ENCODE data around the gene DNPEP.
"Not testable (repeated sequence)": the region's sequence is repeated elsewhere in the genome, so short reads cannot be mapped to it uniquely, and the experiment has no call there.

The DNPEP gene

GRCh38 chr2:219399716-219400478, 12.2 kb upstream of the DNPEP start:
- DNase-seq = no peak

GRCh38 chr2:219398721-219399363, 11.1 kb upstream of the DNPEP start:
- no peak for DNase-seq

- DNase-seq = no peak
Observed at GRCh38 chr2:219396863-219397457, 9.2 kb upstream of the DNPEP start.

GRCh38 chr2:219395609-219396008, 7.9 kb upstream of the DNPEP start:
- DNase-seq = no peak

GRCh38 chr2:219395056-219395455, 7.3 kb upstream of the DNPEP start:
- DNase-seq = not testable (repeated sequence)

GRCh38 chr2:219392754-219393153, 5.0 kb upstream of the DNPEP start:
- DNase-seq = no peak

- DNase-seq = no peak
Observed at GRCh38 chr2:219388907-219389156, 1.1 kb upstream of the DNPEP start.

GRCh38 chr2:219388121-219388906, 602 bp upstream of the DNPEP start:
- peak; percentile 78 for DNase-seq

- no peak for DNase-seq
Observed at GRCh38 chr2:219386532-219387280, 1.0 kb downstream of the DNPEP start.

GRCh38 chr2:219385958-219386520, 1.7 kb downstream of the DNPEP start:
- no peak for DNase-seq

GRCh38 chr2:219384859-219385258, 2.9 kb downstream of the DNPEP start:
- no peak for DNase-seq

GRCh38 chr2:219384083-219384713, 3.5 kb downstream of the DNPEP start:
- DNase-seq = no peak

- no peak for DNase-seq
Observed at GRCh38 chr2:219381448-219381847, 6.3 kb downstream of the DNPEP start.

- DNase-seq = no peak
Observed at GRCh38 chr2:219380926-219381325, 6.8 kb downstream of the DNPEP start.

GRCh38 chr2:219378163-219378851, 9.4 kb downstream of the DNPEP start:
- no peak for DNase-seq

- no peak for DNase-seq
Observed at GRCh38 chr2:219369447-219369861, 18.3 kb downstream of the DNPEP start.

- DNase-seq = no peak
Observed at GRCh38 chr2:219368690-219369191, 19.0 kb downstream of the DNPEP start.

GRCh38 chr2:219362524-219363164, 25.1 kb downstream of the DNPEP start:
- no peak for DNase-seq

GRCh38 chr2:219362072-219362471, 25.6 kb downstream of the DNPEP start:
- DNase-seq = no peak

Data from 8988T (cell line).